GM20000 (cell line): ENCODE results near the gene ATAD2B.

Experiments used
- DNase-seq: peaks from one replicate; pipeline ENCODE4 v3.0.0; 2012; ENCODE audit warnings: low spot score
- CTCF ChIP-seq: IDR thresholded peaks from 2 replicates; pipeline ENCODE4 v1.5.1; 2012; ENCODE audit warnings: mild to moderate bottlenecking, control low read depth; ENCODE audit errors: extremely low read depth, missing control alignments

The ATAD2B gene

GRCh38 chr2:23836505-23836904, 90.4 kb downstream of the ATAD2B start:
- DNase-seq = no peak
- no peak for TF ChIP-seq CTCF

GRCh38 chr2:23835988-23836387, 90.9 kb downstream of the ATAD2B start:
- no peak for TF ChIP-seq CTCF
- no peak for DNase-seq

GRCh38 chr2:23835423-23835822, 91.5 kb downstream of the ATAD2B start:
- no peak for DNase-seq
- no peak for TF ChIP-seq CTCF

GRCh38 chr2:23828986-23829385, 97.9 kb downstream of the ATAD2B start:
- DNase-seq = no peak
- TF ChIP-seq CTCF = no peak

GRCh38 chr2:23828256-23828980, 98.5 kb downstream of the ATAD2B start:
- TF ChIP-seq CTCF = no peak
- DNase-seq = no peak

GRCh38 chr2:23827287-23827686, 99.6 kb downstream of the ATAD2B start:
- TF ChIP-seq CTCF = no peak
- no peak for DNase-seq

- no peak for DNase-seq
- TF ChIP-seq CTCF = no peak
Observed at GRCh38 chr2:23826771-23827170, 100.2 kb downstream of the ATAD2B start.
